NCI-H187 treated with DMSO at 0.1 percent for 48 hours (cell line): ENCODE data around the gene ROPN1L.

Experiments used
- DNase-seq: peaks from one replicate; lab custom pipeline; 2025; lab: John Stamatoyannopoulos, UW

The ROPN1L gene

DNA sequence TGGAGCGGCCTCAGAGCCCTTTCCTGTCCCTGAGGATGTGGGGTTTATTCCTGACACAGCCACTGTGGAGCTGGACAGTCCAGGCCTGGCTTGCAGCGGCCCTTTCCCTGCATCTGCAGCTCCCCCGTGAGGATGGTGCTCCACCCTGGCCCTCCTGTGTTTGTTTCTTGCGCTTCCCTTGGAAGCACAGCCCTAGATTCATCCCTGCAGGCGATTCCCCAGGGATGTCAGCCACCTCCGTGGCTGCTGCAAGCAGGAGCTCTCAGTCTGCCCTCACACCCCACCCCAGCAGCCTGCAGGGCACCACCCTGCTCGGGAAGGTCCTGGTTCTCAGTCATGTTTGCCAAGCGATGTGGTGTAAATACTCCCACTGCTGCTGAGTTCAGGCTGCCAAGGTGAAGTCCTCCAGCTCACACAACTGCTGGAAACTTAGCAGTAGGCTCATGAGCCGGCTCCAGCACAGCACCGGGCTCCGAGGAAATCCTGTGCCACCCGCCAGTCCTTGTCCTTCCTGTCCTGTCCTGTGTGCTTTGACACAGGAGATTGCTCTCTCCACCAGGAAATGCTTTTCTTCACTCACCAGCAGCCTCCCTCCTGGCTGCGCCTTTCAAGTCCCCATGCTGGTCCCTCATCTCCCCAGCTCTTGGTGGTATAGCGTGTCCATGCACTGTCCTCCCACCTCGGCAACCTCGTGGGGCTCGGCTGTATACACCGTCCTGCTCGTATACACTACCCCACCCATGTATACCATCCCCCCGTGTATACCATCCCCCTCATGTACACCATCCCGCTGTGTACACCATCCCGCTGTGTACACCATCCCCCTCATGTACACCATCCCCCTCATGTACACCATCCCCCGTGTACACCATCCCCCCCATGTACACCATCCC is 16.2 kb downstream of the ROPN1L start:
- no peak for DNase-seq

DNA sequence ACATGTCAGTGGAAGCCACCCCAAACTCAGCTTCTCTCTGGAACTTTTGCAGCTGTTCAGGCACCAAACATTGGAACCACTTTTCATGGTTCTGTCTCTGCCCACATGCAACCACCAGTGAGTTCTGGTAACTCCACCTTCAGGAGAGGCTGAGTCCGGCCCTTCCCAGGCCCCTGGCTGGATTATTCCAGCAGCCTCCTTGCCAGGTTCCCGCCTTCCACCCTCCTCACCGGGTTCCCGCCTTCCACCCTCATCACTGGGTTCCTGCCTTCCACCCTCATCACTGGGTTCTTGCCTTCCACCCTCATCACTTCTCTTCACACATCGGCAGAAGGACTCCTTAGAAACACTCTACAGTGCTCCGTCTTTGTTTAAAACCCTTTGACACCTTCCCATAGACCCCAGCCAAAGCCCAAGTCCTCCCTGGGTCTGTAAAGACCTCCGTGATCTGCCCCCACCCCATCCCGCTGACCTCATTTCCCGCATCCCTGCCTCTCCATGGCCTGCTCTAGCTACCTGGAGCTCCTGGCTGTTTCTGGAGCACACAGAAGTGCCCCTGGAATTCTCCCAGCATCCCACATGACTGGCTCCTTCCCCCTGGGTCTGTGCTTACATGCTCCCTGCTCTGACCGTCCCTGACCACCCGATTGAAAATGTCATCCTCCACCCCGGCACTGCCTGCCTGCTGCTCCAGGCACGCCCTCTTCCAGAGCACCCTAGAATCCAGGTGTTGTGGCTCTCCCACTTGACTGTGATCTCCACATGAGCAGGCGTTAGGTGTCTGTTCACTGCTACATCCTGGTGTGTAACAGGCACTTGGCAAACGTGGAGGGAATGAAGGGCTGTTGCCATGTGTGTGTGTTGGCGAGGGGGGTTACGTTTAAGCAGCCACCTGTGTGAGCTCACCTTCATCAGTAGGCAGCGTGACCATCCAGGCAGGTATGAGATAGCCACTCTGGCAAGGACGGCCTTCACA is 17.7 kb downstream of the ROPN1L start:
- no peak for DNase-seq

DNA sequence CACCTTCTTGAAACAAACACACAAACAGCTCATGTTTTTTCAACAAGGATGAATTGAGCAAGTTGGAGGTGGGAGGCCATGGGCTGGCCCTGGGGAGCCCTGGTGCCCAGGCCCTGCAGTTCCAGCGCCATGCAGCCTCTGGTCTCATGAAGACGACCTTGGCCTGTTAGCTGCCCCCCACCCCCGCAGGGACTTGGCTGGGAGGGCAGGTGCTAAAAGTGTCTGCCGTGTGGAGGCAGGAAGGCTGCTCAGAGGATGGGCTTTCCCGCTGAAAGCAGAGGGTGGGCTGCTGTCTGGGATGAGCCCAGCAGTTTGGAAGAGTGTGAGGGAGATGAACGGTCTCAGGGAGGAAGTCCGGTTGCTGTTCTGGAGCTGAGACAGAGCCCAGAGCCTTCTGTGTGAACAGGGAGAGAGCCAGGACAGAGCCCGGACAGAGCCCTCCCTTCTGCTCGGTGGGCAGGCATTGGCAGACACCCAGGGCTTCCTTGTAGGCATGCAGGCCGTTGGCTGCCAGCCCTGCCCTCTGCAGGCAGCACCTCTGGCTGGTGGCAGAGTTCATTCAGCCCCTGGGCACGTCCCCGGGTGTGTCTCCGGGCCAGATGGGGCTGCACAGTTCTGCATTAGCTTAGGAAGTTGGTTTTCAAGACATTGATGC is 18.7 kb downstream of the ROPN1L start:
- no peak for DNase-seq

DNA sequence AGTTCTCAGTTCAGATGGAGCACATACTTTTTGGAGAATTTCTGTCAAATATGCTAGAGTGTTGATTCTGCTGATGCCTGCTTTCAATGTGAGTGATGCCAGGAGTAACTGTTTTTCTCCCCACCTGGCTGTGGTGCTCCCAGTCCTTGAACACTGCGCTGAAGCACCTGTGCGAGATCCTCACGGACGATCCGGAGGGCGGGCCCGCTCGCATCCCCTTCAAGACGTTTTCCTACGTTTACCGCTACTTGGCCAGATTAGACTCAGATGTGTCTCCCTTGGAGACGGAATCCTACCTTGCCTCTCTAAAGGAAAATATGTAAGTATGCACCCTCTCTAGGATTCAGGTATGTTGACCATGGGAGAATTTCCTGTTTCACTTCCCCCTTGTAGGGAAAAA is 19.4 kb downstream of the ROPN1L start:
- DNase-seq = no peak

DNA sequence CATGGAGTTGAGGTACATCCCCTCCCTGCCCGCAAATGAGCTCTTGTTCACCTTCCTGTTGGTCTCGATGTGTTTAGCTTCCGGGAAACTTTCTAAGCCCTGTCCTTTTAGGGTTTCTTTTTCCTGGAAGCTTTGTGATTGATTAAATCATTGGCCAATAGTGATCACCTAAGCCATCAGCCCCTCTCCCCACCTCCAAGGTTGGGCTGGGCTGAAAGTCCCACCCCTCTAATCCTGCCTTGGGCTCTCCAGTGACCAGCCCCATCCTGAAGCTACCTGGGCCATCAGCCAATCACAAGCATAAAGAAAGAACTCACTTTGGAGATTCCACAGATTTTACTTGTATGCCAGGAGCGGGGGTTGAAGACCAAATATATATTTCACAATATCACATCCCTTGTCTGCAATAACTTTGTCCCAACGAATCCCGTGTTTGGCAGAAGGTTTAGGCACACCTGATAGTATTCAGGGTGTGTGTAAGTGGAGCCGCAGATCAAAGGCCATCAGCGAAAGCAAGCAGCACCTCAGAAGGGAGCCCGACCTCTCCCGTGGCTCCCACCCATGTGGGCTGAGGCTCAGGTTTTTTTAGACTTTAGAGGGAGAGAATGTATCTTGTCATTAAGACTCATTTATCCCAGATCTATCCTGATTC is 20.4 kb downstream of the ROPN1L start:
- no peak for DNase-seq

DNA sequence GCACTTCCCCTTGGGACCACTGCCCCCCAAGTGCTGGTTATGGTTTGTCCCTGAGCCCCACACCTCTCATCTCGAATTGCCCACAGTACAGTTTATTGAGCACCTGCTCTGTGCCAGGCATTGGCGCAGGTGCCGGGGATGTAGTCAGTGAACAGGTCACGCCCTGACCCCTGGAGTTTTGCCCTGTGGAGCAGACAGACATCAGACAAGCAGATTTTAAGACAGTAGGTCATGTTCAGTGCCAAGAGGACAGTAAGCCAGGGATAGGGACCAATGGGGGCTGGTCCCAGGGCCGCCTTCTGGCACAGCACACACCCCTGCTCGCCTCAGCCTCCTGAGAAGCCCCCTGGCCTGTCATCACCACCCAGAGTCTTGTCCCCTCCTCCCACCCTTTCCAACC is 21.9 kb downstream of the ROPN1L start:
- no peak for DNase-seq

DNA sequence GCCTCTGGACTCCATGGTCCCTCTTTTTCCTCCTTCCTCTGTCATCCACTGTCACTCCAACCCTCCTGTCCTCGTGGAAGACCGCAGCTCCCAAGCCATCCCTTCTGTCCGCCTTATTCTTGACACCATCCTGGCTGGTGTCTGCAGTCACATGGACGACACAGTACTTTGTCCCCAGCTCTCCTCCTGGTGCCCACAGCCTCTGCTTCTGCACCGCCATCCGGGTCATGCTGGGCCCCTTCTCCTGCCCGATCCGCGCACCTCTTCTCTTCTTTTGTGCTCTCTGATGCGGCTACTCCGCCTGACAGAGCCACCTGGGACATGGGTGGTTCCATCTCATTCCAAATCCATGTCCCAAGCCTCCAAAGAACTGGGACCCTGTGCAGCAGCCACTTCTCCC is 22.5 kb downstream of the ROPN1L start:
- no peak for DNase-seq

DNA sequence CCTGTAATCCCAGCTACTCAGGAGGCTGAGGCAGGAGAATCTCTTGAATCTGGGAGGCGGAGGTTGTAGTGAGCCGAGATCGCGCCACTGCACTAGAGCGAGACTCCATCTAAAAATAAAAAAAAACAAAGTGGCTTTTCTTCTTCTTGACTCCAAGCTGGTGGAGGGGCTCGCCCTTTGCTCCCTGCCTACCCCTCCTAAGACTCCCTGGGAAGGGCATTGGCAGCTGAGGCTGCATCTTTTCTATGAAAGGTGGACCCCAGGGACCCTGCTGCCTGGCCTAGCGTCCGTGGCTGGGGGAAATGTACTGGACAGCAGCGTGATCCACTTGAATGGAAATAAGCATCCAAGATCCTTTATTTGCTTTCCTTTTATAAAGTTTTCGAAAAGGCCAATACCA is 24.0 kb downstream of the ROPN1L start:
- DNase-seq = no peak

DNA sequence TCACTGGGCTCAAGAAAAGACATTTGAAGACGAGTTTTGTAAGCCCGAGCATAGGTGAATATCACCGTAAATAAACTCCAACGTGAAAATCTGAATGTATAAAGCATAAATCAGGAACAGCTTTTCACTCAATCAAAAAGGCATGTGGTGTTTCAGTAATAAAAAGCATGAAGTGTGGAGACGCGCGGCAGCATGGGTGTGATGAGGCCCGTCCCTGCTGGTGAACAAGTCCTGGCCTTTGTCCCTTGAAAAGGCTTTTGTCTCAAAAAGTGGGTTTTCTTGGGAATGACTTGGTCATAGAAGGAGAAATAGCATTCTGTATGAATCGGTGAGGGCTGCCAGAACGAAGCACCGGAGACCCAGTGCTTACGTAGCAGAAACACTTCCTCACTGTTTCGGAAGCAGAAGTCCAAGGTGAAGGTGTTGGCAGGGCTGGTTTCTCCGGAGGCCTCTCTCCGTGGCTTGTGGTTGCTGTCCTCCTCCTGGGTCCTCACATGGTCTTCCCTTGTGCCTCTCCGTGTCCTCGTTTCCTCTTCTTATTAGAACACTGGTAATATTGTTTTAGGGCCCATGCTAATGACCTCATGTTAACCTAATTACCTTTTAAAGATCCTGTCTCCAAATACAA is 24.9 kb downstream of the ROPN1L start:
- DNase-seq = no peak

DNA sequence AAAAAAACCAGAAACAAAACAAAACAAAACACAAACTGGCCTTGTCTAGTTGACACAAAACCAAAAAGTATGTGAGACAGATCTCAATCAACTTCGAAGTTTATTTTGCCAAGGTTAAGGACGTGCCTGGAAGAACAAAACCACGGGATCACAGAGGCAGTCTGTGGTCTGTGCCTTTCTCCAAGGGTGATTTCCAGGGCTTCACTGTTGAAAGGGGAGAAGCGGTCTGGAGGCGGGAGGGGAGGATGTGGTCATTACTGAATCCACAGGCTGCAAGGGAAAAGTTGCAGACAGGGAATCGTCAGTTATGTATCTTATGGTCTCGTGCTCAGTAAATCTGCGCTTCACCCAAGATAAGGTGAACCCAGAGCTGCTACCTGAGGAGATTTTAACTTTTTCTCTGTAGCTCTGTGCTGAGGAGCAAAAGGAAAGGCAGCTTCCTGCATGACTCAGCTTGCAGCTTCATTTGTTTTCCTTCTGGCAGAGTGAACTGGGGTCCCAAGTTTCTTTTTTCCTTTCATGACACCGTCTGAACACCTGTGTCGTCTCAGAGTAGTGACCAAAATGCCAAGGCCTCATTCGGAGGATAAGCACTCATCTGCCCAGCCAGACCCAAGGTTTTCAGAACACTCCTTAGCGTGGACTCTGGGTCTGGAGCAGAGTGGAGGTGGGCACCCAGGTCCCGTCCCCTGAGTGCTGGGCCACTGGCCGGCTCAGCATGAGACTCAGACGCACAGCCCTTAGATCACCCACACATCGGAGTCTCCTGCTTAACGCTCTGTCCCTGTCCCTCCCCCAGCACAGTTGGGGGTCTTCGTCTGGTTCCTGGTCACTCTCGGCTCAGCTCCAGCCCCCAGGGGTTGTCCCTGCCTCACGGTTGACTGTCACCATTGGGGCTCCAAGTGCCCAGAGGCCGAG is 25.9 kb downstream of the ROPN1L start:
- DNase-seq = no peak

DNA sequence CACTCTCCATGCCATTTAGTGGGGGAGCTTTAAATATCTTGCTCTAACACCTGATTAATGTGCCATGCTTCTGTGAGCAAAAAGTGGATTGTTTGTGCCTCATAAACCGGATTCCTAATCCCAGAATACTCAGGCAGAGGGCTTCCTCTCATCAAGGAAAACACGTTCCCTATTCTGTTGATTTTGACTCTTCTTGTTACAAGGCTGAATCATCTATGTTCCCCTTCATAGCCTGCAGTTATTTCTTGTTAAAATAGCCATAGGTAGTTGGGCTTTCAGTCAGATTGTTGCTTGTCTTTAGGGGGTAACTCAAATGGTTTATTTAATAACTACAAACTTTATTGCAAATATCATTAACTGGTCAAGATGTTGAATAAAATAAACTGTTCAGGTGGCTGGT is 26.6 kb downstream of the ROPN1L start:
- no peak for DNase-seq

DNA sequence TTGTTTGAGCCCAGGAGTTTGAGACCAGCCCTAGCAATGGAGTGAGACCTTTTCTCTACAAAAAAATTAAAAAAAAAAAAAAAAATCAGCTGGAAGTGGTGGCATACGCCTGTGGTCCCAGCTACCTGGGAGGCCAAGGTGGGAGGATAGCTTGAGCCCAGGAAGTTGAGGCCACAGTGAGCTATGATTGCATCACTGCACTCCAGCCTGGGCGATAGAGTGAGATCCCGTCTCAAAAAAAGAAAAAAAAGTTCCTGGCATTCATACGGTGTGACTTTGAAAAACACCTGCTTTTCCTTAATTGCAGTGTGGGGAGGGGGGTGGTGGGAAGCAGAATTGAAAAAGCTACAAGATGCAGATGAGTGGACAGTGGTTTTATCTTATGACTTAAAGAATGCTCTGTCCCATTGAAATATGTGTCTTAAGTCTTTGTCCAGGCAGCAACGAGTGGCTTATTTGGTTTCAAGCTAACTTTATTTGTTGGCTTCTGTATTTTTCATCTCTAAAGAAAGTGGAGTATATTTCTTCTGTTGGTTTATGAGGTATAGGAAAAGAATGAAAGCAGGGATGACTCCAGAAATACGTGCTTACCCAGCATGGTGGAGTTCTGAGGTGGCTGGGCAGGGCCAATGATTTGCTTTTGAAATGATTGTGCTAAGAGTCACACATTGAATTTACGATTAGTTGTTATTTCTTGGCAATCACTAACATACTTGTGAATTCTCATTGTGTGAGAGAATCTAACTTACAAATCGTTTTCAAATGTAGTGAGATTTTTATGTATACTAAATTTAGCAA is 27.8 kb downstream of the ROPN1L start:
- no peak for DNase-seq

DNA sequence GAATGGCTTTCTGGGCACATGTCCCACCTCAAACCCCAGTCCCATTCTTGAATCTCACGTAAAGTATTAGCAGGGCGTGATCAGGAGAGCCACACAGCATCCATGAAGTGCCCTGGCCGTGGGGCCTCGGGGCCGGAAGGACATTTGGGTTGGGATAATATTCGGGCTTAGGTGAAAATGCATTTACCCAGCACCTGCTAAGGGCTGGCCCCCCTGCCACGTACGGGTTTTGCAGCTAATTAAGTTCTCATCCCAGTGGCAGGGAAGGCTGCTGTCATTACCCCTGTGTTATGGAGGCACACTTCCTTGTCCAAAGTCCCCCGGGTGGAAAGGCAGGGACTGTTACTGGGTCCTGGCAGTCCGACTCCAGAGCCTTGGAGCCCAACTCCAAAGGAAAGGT is 29.0 kb downstream of the ROPN1L start:
- DNase-seq = no peak

DNA sequence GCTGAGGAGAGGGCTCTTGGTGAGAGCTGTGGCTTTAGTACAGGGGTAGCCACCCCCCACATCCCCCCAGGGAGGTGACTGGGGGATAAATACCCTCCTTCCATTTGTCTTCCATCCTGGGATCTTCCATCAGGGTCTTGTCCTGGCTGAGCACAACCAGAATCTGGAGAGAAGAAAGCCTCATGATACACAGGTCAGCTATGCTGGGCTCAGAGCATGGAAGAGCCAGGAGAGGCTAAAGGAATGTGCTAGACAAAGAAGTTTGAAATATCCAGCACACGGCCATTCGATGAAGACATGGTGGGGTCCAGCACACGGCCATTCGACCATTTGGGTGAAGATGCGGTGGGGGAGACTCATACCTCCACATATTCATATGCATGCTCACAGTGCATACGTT is 30.0 kb downstream of the ROPN1L start:
- DNase-seq = no peak

DNA sequence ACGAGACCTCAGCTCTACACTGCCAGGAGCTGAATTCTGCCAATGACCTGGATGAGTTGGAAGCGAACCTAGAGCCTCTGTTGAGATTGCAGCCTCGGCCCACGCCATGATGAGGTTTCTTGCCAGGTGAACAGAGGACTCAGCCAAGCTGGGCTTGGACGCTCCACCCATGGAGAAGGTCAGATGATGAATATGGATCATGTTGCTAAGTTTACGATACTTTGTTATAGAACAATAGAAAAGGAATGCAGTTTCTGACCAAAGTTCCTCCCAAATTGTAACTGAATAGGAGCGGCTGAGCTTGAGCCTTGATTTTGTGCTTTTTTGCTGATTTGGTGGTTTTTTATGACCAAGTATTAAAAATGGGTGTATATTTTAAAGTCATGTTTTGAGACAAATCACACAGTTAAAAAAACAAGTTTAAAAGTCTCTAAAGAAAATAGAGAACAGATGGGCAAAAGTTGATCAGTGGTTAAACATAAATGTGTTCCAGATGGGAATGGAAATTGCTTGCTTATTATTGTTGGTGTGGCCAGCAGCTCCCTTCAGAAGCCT is 32.9 kb downstream of the ROPN1L start:
- no peak for DNase-seq

DNA sequence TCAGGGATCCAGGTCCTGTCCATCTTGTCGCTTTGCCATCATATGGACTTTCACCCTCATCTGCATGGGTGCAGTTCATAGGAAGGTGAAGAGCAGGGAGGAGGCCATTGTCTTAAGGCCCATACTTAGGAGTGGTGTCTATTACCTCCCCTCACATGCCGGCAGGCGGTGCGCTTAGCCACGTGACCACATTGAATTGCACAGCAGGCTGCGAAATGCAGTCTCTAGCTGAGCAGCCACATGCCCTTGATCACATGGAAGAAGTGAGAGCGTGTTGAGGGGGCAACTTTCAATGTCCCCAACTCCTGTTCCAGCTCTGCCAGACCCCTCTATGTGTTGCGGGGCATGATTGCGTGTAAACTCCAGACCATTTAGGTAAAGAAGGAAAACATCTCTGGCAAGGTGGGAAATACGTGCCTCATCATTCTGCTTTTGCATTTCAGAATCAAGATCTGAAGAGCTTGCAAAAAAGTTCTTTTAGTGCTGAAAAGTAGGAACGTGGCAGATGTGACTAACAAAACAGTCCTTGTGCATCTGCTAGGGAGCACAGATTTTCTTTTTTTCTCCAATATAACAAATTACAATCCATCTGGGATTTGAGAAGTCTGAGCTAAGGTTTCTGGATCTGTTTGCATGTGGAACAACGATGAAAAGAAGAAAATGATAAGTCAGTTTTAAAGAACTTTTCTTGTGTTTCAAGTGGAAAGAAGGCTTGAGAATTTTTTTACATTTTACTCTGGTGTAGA is 34.4 kb downstream of the ROPN1L start:
- DNase-seq = no peak

DNA sequence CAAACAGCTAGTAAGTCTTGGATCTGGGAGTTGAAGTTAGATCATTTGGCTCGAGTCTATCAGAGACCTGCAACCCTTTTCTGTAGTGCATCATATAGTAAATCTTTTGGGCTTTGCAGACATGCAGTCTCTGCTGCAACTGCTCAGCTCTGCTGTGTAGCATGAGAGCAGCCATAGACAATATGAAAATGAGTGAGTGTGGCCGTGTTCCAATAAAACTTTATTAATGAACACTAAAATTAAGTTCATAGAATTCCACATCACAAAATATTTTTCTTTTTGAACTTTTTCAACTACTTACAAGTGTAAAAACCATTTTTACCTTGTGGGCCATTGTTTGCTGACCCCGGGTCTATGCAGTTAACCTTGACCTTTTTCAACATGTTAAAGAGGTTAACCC is 35.2 kb downstream of the ROPN1L start:
- DNase-seq = no peak

DNA sequence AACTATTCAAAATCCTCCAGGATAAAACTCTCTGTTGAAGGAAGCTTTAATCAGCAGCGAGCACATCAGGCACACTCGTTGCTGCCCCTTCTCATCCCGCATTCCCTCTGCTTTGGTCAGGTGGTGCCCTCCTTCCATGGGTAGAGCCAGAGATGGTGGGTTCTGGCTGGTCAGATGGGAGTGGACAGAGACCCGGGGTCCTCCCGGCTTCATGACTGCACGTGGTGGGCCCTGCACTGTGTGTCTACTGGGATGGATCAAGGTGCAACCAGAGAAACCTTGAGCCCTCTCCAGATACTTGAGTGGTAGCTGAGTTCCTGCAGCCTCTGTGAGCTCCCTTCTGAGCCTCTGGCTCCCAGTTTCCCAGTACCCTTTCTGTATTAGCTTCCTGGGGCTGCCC is 36.3 kb downstream of the ROPN1L start:
- no peak for DNase-seq

DNA sequence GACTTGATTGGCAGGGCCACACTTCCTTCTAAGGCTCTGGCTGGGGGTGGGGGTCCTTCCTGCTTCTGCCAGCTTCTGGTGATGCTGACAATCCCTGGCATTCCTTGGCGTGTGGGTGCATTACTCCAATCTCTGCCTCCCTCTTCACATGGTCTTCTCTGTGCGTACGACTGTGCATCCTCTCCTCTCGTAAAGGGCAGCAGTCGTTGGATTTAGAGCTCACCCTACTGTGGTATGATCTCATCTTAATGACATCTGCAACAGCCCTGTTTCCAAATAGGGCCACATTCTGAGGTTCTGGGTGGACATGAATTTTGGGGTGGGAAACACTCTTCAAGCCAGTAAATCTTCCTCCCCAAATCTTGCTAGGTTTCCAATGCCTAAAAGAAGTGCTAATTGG is 36.8 kb downstream of the ROPN1L start:
- DNase-seq = no peak
